Skeletal muscle satellite cell (primary cell): ENCODE measurements around the gene MAD1L1.

ENCODE experiments used
- H3K27me3 ChIP-seq: 2 replicates; pipeline ENCODE4 v1.7.0; 2013; ENCODE audit warnings: low read length; ENCODE audit not compliant: control insufficient read depth, insufficient read depth
- H3K36me3 ChIP-seq: 2 replicates; pipeline ENCODE4 v1.7.0; 2013; ENCODE audit warnings: mild to moderate bottlenecking, control low read depth, low read length; ENCODE audit not compliant: insufficient read depth
- H3K4me1 ChIP-seq: 2 replicates; pipeline ENCODE4 v1.7.0; 2013; ENCODE audit warnings: low read length; ENCODE audit not compliant: control insufficient read depth, insufficient read depth
- H3K4me2 ChIP-seq: 2 replicates; pipeline ENCODE4 v1.7.0; 2013; ENCODE audit warnings: mild to moderate bottlenecking, low read length
- H3K4me3 ChIP-seq: 2 replicates; pipeline ENCODE4 v1.7.0; 2013; ENCODE audit warnings: low read length
- H3K9ac ChIP-seq: 2 replicates; pipeline ENCODE4 v1.7.0; 2013; ENCODE audit warnings: mild to moderate bottlenecking, low read depth, low read length, moderate library complexity
- H3K9me3 ChIP-seq: replicated peaks from 2 replicates; pipeline ENCODE4 v1.7.0; 2013; ENCODE audit warnings: mild to moderate bottlenecking, control low read depth, low read length

Gene MAD1L1

DNA sequence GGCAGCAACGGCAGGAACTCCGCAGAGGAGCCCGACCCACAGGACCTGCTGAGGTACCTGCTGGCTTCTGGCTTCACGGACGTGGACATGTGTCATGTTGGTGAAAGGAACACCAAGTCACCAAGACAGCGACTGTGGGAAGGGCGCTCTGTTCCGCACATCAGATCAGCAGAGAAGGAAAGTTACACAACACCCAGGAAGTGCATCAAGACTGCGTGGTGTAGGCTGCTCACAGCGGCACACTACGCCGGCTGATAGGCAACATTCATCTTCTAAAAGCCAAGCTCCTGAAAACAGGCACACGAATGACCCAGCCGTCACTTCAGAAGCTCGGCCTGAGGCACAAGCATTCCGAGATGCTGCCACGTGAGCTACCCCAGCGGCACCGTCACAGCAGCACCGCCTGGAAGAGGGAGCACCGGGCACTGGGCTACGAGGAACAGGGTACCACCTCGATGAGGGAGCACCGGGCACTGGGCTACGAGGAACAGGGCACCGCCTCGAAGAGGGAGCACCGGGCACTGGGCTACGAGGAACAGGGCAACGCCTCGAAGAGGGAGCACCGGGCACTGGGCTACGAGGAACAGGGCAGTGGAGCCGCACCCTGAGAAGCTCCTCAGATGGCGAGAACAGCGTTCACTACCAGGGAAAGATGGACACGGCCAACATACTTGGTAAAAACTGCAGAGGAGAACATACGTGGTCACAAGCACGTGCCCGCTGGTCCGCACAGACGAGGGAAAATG, 86.7 kb downstream of the MAD1L1 start:
- Histone ChIP-seq H3K27me3 (no peaks in the 10 kb centered on the region), H3K36me3 (peaks cover 5% of the 10 kb centered on the region), H3K9ac (no peak overlapping the region), H3K4me1 (peaks cover 7% of the 10 kb centered on the region), H3K9me3 (no peaks in the 10 kb centered on the region), H3K4me3 (no peak overlapping the region), H3K4me2 (no peak overlapping the region)

DNA sequence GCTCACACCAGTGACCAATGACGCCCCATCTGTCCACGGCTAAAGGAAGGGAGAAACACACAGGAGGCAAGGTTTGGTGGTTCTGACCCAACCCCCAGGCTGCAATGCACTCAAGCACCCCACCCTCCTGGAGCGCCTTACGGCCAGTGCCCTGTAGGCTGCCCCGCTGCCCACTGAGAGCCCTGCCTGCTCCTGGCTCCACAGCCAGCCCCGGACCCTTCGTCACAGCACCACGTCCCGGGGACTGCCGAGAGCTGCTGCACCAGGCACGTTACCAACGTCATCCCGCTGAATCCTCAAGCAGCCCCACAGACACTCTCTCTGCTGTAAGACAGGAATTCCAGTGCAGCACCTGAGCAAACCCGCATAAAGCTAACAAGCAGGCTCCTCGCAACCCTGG, 87.8 kb downstream of the MAD1L1 start:
- Histone ChIP-seq H3K4me2 (no peak overlapping the region), H3K36me3 (peaks cover 5% of the 10 kb centered on the region), H3K27me3 (no peaks in the 10 kb centered on the region), H3K4me1 (no peaks in the 10 kb centered on the region), H3K4me3 (no peak overlapping the region), H3K9me3 (no peaks in the 10 kb centered on the region), H3K9ac (no peak overlapping the region)

DNA sequence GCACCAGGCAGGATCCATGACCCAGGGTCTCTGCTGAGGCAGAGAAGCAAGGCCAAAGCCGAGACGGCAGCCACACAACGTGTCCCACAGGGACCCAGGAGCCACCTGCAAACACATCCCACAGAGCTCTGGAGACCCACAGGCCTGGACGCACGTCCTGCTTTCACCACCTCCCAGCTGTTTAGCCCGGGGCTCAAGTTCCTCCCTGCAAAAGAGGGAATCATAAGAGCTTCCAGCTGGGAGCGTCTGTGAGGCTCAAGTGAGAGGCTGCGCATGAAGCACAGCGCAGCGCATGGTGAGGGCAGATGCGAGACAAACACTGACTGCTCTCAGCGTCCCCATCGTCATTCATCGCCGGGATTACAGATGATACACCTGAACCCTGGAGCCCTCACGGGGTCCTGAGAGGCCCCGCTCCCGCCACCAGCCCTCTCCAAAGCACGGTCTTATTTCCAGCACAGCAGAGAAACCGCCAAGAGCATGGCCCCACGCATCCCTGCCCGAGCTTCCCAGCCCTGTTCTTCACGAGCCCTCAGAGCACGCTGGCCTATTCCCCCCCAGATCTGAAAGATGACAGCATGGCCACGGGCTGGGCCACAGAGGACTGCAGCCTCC, 88.7 kb downstream of the MAD1L1 start:
- Histone ChIP-seq H3K27me3 (no peaks in the 10 kb centered on the region), H3K9ac (no peak overlapping the region), H3K4me1 (no peaks in the 10 kb centered on the region), H3K4me2 (no peak overlapping the region), H3K9me3 (no peaks in the 10 kb centered on the region), H3K4me3 (no peak overlapping the region), H3K36me3 (peaks cover 5% of the 10 kb centered on the region)

DNA sequence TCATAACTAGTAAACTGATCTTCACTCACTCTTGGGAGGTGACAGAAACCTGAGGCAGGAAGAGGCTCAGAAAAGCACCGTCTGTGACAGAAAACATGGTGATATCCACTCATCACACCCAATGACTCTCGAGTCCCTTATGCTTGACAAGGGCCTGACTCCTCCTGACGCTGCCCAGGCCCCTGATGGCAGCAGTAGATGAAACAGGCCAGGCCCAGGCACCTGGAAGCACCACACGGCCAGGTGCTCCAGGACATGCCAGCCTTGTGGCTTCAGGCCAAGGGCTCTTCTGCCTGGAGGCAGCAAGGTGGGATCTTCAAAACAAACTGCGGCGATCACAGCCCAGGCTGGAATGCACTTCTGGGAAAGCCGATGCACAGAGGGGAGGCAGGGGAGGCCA, 89.3 kb downstream of the MAD1L1 start:
- Histone ChIP-seq H3K9ac (no peak overlapping the region), H3K27me3 (no peaks in the 10 kb centered on the region), H3K4me2 (no peak overlapping the region), H3K4me3 (no peak overlapping the region), H3K9me3 (no peaks in the 10 kb centered on the region), H3K4me1 (no peaks in the 10 kb centered on the region), H3K36me3 (peaks cover 5% of the 10 kb centered on the region)

DNA sequence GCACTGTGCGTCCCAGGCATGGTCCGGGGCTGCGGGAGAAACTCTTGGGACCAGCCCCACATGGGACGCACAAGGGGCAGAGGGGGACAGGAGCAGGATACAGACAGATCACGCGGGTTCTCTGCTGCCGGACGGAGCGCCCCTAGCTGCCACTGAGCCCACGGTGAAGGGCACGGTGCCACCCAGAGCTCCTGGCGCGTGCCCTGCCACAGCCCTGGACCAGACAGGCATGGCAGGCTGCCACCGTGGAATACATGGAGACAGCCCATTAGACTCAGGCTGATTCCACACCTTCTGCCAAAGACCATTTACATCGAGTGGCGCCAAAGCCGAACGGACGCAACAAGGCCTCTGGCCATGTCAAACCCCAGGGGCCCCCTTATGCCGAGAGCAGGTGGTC, 90.4 kb downstream of the MAD1L1 start:
- H3K4me3 ChIP-seq: no peak overlapping the region
- no peaks in the 10 kb centered on the region for H3K9me3 ChIP-seq
- H3K4me1 ChIP-seq: no peaks in the 10 kb centered on the region
- peaks cover 8% of the 10 kb centered on the region for H3K36me3 ChIP-seq
- H3K4me2 ChIP-seq: no peak overlapping the region
- no peak overlapping the region for H3K9ac ChIP-seq
- no peaks in the 10 kb centered on the region for H3K27me3 ChIP-seq

DNA sequence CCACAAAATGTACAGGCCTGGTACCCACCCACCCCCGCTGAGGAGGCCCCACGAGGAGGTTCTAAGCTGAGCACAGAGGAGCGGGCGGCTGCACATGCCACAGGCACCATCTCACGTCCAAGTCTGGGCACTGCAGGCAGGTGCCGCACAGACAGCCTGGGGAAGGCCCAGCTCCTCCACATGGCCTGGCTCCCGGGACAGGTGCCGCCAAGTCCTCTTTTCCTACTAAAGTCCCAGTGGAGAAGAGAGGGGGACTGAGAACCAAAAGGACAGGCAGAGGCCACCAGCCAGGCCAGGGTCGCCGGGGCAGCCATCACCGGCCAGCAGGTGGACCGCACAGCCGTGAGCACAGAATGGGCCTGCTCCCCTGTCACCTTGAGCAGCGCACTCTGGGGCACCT, 91.1 kb downstream of the MAD1L1 start:
- no peaks in the 10 kb centered on the region for H3K9me3 ChIP-seq
- no peaks in the 10 kb centered on the region for H3K27me3 ChIP-seq
- no peak overlapping the region for H3K4me2 ChIP-seq
- no peak overlapping the region for H3K9ac ChIP-seq
- H3K36me3 ChIP-seq: peaks cover 8% of the 10 kb centered on the region
- H3K4me1 ChIP-seq: no peaks in the 10 kb centered on the region
- H3K4me3 ChIP-seq: no peak overlapping the region

DNA sequence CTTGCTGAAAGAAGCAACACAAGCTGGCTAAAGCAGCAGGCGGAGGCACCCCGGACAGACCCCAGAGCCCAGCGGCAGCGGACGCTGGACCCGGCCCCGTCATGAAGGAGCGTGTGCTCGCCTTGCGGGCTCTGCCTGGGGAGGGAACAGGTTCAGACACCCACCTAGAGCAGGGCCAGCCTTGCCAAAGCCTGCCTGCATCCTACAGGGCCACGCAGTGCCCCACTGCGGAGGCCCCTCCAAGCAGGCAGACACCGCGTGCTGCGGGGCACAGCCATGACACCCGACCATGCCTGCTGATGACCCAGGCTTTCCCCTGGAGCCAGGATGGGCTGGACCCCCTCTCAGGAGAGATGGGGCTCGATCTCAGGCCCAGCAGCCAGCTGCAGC, 91.7 kb downstream of the MAD1L1 start:
- Histone ChIP-seq H3K4me2 (no peak overlapping the region), H3K4me3 (no peak overlapping the region), H3K4me1 (no peaks in the 10 kb centered on the region), H3K27me3 (no peaks in the 10 kb centered on the region), H3K9me3 (no peaks in the 10 kb centered on the region), H3K9ac (no peak overlapping the region), H3K36me3 (peaks cover 8% of the 10 kb centered on the region)

DNA sequence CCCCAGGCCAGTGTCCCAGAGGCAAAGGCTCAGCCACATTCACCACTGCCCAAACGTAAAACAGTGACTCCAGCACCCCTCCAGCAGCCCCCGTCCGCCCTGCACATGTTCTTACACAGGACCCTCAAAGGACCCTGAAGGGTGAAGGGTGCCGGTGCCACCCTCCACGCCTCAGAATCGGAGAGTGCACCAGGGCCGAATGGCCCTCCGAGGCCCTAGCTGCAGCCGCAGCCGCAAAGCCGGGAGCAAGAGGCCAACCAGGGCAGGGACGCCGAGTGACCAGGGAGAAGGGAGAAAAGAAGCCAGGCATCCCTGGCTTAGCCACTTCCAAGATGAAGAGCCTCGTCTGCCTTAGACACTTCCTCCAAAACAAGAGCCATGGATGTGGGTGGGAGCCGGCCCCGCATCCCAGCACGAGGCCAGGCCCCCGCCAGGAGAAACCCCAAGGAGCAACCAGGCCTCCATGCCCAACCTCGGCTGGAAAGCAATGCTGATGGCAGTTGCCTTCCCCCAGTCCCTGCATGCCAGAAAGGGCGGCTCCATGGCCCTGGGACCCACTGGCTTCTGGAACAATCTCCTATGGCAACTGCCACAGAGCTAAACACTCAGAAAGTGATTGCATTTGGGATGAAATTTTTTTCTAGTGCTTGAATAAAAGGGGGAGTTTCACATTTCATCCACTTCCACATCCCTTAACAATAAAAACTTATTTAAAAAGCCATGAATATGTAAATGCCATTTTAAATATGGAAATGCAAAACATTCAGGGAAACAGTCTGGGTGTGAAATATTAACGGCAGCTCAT, 92.3 kb downstream of the MAD1L1 start:
- Histone ChIP-seq H3K9ac (no peak overlapping the region), H3K4me1 (no peaks in the 10 kb centered on the region), H3K4me2 (no peak overlapping the region), H3K36me3 (peaks cover 3% of the 10 kb centered on the region), H3K4me3 (no peak overlapping the region), H3K27me3 (no peaks in the 10 kb centered on the region), H3K9me3 (no peaks in the 10 kb centered on the region)

DNA sequence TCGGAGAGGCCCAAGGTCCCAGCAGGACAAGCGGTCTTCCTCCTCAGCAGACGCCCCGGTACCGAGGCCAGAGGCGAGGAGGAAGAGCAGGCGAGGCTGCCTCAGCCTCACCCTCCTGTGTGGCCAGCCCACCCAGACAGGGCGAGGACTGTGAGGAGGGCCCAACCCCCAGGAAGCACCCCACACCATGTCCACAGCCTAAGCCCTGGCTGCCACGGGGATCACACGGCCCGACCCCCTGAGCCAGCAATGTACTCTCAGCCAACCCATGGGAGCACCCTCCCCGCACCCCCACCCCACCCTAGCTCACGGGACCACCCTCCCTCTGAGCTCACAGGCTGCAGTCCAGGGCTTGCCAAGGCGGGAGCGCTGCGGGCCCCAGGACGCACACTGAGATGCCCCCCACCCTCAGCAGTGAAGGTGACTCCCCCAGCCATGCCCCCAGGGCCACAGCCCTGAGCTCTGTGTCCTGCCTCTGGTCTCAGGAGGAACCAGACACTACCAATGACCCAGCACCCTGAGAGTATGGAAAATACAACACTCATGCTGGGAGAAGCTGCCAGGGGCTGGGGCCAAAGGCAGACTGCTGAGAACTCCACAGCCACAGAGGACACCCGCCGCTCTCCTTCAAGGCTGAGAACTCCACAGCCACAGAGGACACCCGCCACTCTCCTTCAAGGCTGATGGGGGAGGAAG, 93.6 kb downstream of the MAD1L1 start:
- H3K36me3 ChIP-seq: peaks cover 3% of the 10 kb centered on the region
- no peak overlapping the region for H3K4me2 ChIP-seq
- H3K9me3 ChIP-seq: no peaks in the 10 kb centered on the region
- no peak overlapping the region for H3K9ac ChIP-seq
- no peak overlapping the region for H3K4me3 ChIP-seq
- no peaks in the 10 kb centered on the region for H3K27me3 ChIP-seq
- H3K4me1 ChIP-seq: no peaks in the 10 kb centered on the region

DNA sequence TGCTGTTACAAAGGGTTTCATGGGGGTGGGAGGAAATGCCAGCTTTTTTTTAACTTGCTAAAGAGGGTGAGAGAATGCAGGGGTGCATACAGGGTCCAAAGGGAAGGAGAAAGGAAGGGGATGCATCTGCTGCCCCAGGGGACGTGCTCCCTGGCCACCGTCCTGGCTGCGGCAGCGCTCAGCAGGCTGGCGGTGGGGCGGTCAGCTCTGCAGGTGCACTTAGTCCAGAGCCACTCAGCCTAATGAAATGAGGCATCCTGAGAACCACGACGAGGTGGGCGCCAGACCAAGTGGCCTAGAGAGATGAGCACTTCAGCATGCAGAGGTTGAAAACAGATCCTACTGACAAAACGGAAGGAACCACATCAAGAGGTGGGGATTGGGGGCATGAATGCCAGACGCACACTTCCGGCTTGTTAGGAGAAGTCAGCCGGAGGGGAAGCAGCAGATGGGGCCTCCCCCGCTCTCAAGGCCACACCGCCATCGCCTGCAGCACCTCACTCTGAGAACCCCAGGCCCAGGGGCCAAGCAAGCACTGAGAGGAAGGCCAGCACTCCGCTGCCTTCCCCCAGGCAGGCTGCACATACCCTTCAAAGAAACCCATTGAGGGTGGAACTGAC, 94.5 kb downstream of the MAD1L1 start:
- Histone ChIP-seq H3K9ac (no peak overlapping the region), H3K4me2 (no peak overlapping the region), H3K9me3 (no peaks in the 10 kb centered on the region), H3K36me3 (peaks cover 3% of the 10 kb centered on the region), H3K4me1 (no peaks in the 10 kb centered on the region), H3K27me3 (no peaks in the 10 kb centered on the region), H3K4me3 (no peak overlapping the region)

DNA sequence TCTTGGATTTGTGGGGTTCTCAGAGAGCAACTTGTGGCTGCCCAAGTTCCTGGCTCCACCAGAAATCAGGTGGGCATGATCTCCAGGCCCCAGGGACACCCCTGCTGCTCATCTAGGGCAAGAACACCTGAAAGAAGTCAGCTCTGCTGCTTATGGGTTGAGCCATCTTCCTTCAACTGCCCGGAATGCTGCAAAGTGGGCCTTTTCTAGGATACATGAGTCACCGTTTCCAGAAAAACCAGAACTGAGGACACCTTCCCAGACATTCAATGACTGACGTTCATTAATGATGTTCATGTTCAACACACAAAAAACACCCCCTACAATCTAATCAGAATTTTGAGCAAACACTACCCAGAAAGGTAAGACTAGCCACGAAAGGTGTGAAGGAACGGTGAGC, 98.0 kb downstream of the MAD1L1 start:
- Histone ChIP-seq H3K9ac (no peak overlapping the region), H3K9me3 (no peaks in the 10 kb centered on the region), H3K4me1 (no peaks in the 10 kb centered on the region), H3K4me3 (no peak overlapping the region), H3K4me2 (no peak overlapping the region), H3K36me3 (peaks cover 3% of the 10 kb centered on the region), H3K27me3 (no peaks in the 10 kb centered on the region)
